ENCODE results near the gene NCOR2.

Gene NCOR2

GRCh38 chr12:124543590-124544310 is 23.7 kb downstream of the NCOR2 start:
- no peak overlapping the region for H3K4me3 ChIP-seq (ENCODE audit: low read depth, low read length)
- no peak for TF ChIP-seq CTCF (IDR thresholded peaks at IDR 0.05; ENCODE audit: control insufficient read depth, extremely low read depth, insufficient read depth)
- no peak for DNase-seq (ENCODE audit: low read depth)

GRCh38 chr12:124543052-124543589 is 24.3 kb downstream of the NCOR2 start:
- no peak for TF ChIP-seq CTCF (IDR thresholded peaks at IDR 0.05; ENCODE audit: control insufficient read depth, extremely low read depth, insufficient read depth)
- DNase-seq (ENCODE audit: low read depth) = no peak
- H3K4me3 ChIP-seq (ENCODE audit: low read depth, low read length) = no peak overlapping the region

GRCh38 chr12:124542021-124542949 is 25.1 kb downstream of the NCOR2 start:
- DNase-seq (ENCODE audit: low read depth) = no peak
- no peak for TF ChIP-seq CTCF (IDR thresholded peaks at IDR 0.05; ENCODE audit: control insufficient read depth, extremely low read depth, insufficient read depth)
- no peak overlapping the region for H3K4me3 ChIP-seq (ENCODE audit: low read depth, low read length)

- TF ChIP-seq CTCF (IDR thresholded peaks at IDR 0.05; ENCODE audit: control insufficient read depth, extremely low read depth, insufficient read depth) = no peak
- DNase-seq (ENCODE audit: low read depth) = no peak
- H3K4me3 ChIP-seq (ENCODE audit: low read depth, low read length) = no peak overlapping the region
Measured at GRCh38 chr12:124541322-124541721, 26.1 kb downstream of the NCOR2 start.

GRCh38 chr12:124539084-124540041 is 28.0 kb downstream of the NCOR2 start:
- H3K4me3 ChIP-seq (ENCODE audit: low read depth, low read length) = no peak overlapping the region
- DNase-seq (ENCODE audit: low read depth) = no peak
- TF ChIP-seq CTCF (IDR thresholded peaks at IDR 0.05; ENCODE audit: control insufficient read depth, extremely low read depth, insufficient read depth) = no peak

Measured in LNCaP clone FGC (cell line).